H1 (cell line): Measurements from ENCODE around the gene NT5DC1. TPM values are rescaled to one million over a fixed set of nuclear protein-coding genes. Genes with fewer than 3 reads are reported as not detected.

Experiments used
- RAD21 ChIP-seq, 2 experiments: IDR thresholded peaks in 1 of 2; conservative IDR thresholded peaks in 1 of 2; 2 replicates each; pipeline ENCODE4 v1.6.1; 2011; ENCODE audit warnings: low read depth in 2 of 2, low read length in 2 of 2, improper control_type of control experiment in 1 of 2, inconsistent platforms in 1 of 2, mild to moderate bottlenecking in 1 of 2, moderate library complexity in 1 of 2
- polyA plus RNA-seq, 7 experiments: library from polyadenylated mRNA; depleted of rRNA in 3 of 7; stranded (reverse) in 5 of 7; unstranded in 2 of 7; fragments of >200 nt in 5 of 7; fragments of 200-250 nt in 2 of 7; gene quantifications; 1 replicate in 5 of 7; 2 replicates in 1 of 7; 4 replicates in 1 of 7; pipeline versions ENCODE4 v1.2.1 to v1.2.3, GENCODE V29; 2011 to 2013; ENCODE audit warnings: missing spikeins in 2 of 7, mixed read lengths in 2 of 7
- total RNA-seq: library from RNA; stranded (reverse); fragmentation: NEBNext Ultra II Directional; extraction: Animal tissue kit (Norgen Biotek cat#: 25700); gene quantifications from 2 replicates; pipeline ENCODE4 v1.2.1, GENCODE V29; 2021

NT5DC1 gene
- total and polyA plus RNA-seq, 2 of the 8 experiments (the other 6 are each of a cell fraction or from before 2014, with no cell fraction given), result 25.3 to 72.7 TPM

GRCh38 chr6:116268589-116269293 is 168.1 kb downstream of the NT5DC1 start (continued):
- peak; percentile 88 for TF ChIP-seq RAD21 (IDR thresholded peaks at IDR 0.05 in 1 of 2, conservative IDR thresholded peaks at IDR 0.05 in 1 of 2; ENCODE audit: low read depth in 2 of 2, low read length in 2 of 2)
